ENCODE data around the gene ESPNL.

ESPNL gene

GRCh38 chr2:238075397-238075796, 24.7 kb upstream of the ESPNL start:
- TF ChIP-seq, protein P1, sequence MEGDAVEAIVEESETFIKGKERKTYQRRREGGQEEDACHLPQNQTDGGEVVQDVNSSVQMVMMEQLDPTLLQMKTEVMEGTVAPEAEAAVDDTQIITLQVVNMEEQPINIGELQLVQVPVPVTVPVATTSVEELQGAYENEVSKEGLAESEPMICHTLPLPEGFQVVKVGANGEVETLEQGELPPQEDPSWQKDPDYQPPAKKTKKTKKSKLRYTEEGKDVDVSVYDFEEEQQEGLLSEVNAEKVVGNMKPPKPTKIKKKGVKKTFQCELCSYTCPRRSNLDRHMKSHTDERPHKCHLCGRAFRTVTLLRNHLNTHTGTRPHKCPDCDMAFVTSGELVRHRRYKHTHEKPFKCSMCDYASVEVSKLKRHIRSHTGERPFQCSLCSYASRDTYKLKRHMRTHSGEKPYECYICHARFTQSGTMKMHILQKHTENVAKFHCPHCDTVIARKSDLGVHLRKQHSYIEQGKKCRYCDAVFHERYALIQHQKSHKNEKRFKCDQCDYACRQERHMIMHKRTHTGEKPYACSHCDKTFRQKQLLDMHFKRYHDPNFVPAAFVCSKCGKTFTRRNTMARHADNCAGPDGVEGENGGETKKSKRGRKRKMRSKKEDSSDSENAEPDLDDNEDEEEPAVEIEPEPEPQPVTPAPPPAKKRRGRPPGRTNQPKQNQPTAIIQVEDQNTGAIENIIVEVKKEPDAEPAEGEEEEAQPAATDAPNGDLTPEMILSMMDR (IDR thresholded peaks at IDR 0.05; ENCODE audit: unreplicated experiment in 3 of 3) = no peak
- H3K9me3 Mint-ChIP-seq = peaks cover 31% of the 10 kb centered on the region

DNA sequence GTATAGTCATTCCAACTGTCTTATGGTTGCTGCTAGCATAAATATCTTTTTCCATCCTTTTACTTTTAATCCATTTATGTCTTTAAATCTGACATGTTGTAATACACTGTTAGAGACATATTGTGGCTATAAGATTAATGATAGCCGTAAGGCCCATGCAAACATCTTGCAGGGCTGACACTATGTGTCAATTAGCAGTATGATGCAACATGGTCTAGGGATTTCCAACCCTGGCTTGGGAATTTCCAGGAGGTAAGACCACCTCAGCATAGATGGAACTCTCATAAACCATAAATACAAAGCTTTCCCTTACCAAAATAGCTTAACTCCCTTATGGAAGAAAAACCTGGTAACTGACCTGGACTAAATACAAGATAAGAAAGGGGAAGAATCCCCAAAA, 22.8 kb upstream of the ESPNL start:
- peaks cover 34% of the 10 kb centered on the region for H3K9me3 Mint-ChIP-seq
- TF ChIP-seq, protein P1 (IDR thresholded peaks at IDR 0.05; ENCODE audit: unreplicated experiment in 3 of 3) = no peak
- H3K27me3 Mint-ChIP-seq (ENCODE audit: low read depth) = no peaks in the 10 kb centered on the region

More at GRCh38 chr2:238075397-238075796, 24.7 kb upstream of the ESPNL start:
- H3K4me1 Mint-ChIP-seq = no peaks in the 10 kb centered on the region
- H3K36me3 Mint-ChIP-seq (ENCODE audit: low read depth) = peaks cover 87% of the 10 kb centered on the region
- no peak overlapping the region for H3K27ac Mint-ChIP-seq
- no peaks in the 10 kb centered on the region for H3K27me3 Mint-ChIP-seq (ENCODE audit: low read depth)
- H3K4me3 Mint-ChIP-seq = no peak overlapping the region

DNA sequence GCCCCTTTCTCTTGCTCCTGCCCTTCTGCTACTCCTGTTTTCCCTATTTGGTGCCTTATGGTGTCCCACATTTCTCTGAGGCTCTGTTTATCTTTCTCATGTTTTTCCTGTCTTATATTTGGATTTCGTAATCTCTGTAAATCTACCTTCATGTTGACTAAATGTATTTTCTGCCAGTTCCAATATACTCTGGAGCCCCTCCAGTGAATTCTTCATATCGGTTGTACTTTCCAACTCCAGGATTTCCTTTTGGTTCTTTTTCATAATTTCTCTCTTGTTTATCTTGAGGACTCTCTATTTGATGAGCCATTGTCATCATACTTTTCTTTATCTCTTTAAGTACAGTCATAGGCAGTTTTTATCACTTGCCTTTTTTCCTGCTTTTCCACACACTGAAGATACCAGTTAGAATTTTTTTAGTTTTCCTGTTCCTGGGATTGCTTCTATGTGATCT, 20.2 kb upstream of the ESPNL start:
- peaks cover 91% of the 10 kb centered on the region for H3K36me3 Mint-ChIP-seq (ENCODE audit: low read depth)

More for the DNA sequence above, 22.8 kb upstream of the ESPNL start:
- peaks cover 95% of the 10 kb centered on the region for H3K36me3 Mint-ChIP-seq (ENCODE audit: low read depth)
- H3K4me1 Mint-ChIP-seq = no peaks in the 10 kb centered on the region
- no peak overlapping the region for H3K27ac Mint-ChIP-seq
- H3K4me3 Mint-ChIP-seq = no peak overlapping the region

DNA sequence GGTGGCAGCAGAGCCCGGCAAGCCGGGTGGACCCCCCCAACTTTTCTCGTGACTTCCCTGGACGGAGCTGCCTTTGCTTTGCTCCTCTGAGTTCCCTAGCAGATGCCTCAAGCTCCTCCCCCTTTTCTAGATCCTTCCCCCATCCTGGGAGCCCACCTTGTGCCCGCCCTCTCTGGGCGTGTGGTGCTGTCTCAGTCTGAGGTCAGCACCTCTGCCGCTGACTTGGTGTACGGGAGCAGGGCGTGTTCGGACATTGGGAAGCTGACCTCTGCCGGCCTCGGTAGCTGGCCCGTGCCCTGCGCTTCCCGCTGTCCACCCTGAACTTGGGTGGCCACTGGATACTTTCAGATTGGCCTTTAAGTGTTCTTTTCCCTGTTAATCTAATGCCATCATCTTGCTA, 19.6 kb upstream of the ESPNL start:
- no peaks in the 10 kb centered on the region for H3K27me3 Mint-ChIP-seq (ENCODE audit: low read depth)
- no peaks in the 10 kb centered on the region for H3K4me1 Mint-ChIP-seq
- no peak overlapping the region for H3K27ac Mint-ChIP-seq
- TF ChIP-seq, protein P1 (IDR thresholded peaks at IDR 0.05; ENCODE audit: unreplicated experiment in 3 of 3) = no peak
- H3K4me3 Mint-ChIP-seq = no peak overlapping the region
- H3K9me3 Mint-ChIP-seq = peaks cover 21% of the 10 kb centered on the region
- peaks cover 90% of the 10 kb centered on the region for H3K36me3 Mint-ChIP-seq (ENCODE audit: low read depth)

More for the DNA sequence above, 20.2 kb upstream of the ESPNL start:
- H3K27ac Mint-ChIP-seq = no peak overlapping the region
- peaks cover 24% of the 10 kb centered on the region for H3K9me3 Mint-ChIP-seq
- TF ChIP-seq, protein P1 (IDR thresholded peaks at IDR 0.05; ENCODE audit: unreplicated experiment in 3 of 3) = no peak
- H3K4me3 Mint-ChIP-seq = no peak overlapping the region
- H3K4me1 Mint-ChIP-seq = no peaks in the 10 kb centered on the region
- H3K27me3 Mint-ChIP-seq (ENCODE audit: low read depth) = no peaks in the 10 kb centered on the region

DNA sequence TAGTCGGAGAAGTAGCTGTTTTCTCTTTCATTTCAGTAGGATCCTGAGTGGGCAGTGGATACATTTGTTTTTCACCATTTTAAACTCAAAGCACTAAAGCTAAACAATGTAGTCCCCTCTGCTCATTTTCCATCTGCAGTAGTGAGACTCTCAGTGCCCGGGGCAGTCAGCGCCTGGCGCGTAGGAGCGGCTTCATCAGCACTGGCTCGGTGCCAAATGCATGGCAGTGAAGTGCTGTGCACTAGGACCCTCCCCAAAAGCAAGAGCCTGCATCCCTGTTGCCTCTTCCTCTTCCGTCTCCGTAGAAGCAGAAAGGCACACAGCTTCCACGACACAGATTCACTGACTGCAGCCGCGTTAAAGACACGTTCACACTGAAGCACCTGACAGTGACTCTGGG, 19.0 kb upstream of the ESPNL start:
- TF ChIP-seq, protein P1 (IDR thresholded peaks at IDR 0.05; ENCODE audit: unreplicated experiment in 3 of 3) = no peak
- Mint-ChIP-seq H3K9me3 (peaks cover 21% of the 10 kb centered on the region), H3K27me3 (ENCODE audit: low read depth) (no peaks in the 10 kb centered on the region), H3K36me3 (ENCODE audit: low read depth) (peaks cover 90% of the 10 kb centered on the region), H3K4me3 (no peak overlapping the region), H3K27ac (no peak overlapping the region), H3K4me1 (no peaks in the 10 kb centered on the region)

DNA sequence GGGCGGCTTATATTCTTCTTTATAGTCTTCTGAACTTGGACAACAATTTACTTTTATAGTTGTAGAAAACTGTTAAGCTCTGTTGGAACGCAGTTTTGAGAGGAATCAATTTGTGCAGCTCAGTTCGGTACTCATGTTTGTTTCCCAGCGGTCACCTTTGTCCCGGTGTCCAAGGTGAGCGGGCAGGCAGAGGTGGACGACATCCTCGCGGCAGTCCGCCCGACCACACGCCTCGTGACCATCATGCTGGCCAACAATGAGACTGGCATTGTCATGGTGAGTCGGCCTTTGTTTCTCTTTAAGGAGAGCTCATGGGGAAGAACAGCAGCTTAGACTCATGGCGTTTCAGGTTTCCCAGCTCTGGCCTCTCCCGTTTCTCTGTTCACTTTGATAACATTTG, 18.6 kb upstream of the ESPNL start:
- TF ChIP-seq, protein P1 (IDR thresholded peaks at IDR 0.05; ENCODE audit: unreplicated experiment in 3 of 3) = no peak
- Mint-ChIP-seq H3K4me1 (no peaks in the 10 kb centered on the region), H3K27ac (no peak overlapping the region), H3K4me3 (no peak overlapping the region), H3K27me3 (ENCODE audit: low read depth) (no peaks in the 10 kb centered on the region), H3K9me3 (peaks cover 21% of the 10 kb centered on the region), H3K36me3 (ENCODE audit: low read depth) (peaks cover 88% of the 10 kb centered on the region)

Data from nephron (organoid).